GM10248 (cell line): ENCODE measurements around the gene TUBGCP6.

Source experiments
- CTCF ChIA-PET: fragments of 300-600 bp; sonication (Branson Sonifier 250); formaldehyde crosslinking; extraction: SDS; loops from one replicate; lab custom pipeline; 2021; ENCODE audit warnings: antibody characterized with exemption; lab: Yijun Ruan, JAX
- POLR2A ChIA-PET: fragments of 350-650 bp; sonication (Branson Sonifier 250); formaldehyde crosslinking; extraction: SDS; loops from one replicate; lab custom pipeline; 2020; ENCODE audit warnings: antibody characterized with exemption; lab: Yijun Ruan, JAX
- DNase-seq: peaks from one replicate; pipeline ENCODE4 v3.0.0; 2012; ENCODE audit errors: extremely low spot score
- CTCF ChIP-seq: IDR thresholded peaks from 2 replicates; pipeline ENCODE4 v1.5.1; 2012; ENCODE audit warnings: mild to moderate bottlenecking, low read depth; ENCODE audit errors: extremely low read depth, missing control alignments, control extremely low read depth

Gene TUBGCP6

GRCh38 chr22:50199829-50200460 is 44.9 kb downstream of the TUBGCP6 start:
- no peak for DNase-seq
- TF ChIP-seq CTCF, result no peak
- POLR2A ChIA-PET, result interaction anchor here (0.6 kb wide), 1 partner anchor 108 kb away, joined by 4 read pairs; the partner anchor contains the start of gene PLXNB2
- CTCF ChIA-PET, result no interaction called here

DNA sequence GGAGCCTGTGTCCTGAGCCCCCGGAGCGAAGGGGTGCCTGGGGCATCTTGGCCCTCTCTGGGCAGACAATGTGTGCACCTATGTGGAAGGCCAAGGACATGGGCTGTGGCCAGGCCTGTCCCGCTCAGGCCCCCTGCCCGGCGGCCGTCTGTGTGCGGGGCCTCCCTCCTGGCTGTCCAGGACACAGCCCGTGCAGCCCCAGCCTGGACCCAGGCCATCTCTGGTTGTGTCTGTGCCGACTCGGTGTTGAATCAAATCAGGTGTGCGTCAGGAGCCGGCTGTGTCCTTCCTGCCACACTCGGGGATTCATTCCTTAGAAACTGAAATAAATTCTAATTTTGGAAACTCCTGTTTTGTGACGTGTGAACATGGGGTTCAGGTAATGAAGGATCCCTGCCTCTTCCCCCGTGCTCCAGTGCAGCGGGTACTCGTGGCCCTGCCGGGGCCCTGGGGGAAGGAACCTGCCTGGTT is 45.5 kb downstream of the TUBGCP6 start:
- CTCF ChIA-PET, result no interaction called here
- no peak for DNase-seq
- POLR2A ChIA-PET, result no interaction called here

DNA sequence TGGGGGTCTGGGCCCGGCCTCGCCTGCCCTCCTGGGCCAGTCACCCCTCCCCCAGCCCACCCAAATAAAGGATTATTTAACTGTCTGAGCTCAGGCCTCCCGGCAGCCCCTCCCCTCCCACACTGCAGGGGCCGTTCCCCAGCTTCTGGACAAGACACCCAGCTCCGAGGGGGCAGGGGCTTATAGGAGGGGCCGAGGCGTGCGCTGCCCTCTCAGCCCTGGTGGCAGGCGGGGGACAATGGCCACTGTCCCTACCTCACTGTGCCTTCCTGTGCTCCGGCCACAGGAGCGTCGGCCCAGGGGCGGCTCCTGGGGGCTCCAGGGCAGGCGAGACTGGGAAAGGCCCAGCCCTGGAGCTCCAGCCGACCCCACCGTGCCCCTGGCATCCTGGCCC is 46.2 kb downstream of the TUBGCP6 start:
- no peak for DNase-seq
- ChIA-PET POLR2A (interaction anchor here (0.6 to 0.7 kb wide), 2 partner anchors 14 to 355 kb away, joined by 3 to 4 read pairs; no protein-coding TSS in a partner anchor), CTCF (no interaction called here)
- no peak for TF ChIP-seq CTCF

More for the DNA sequence above, 45.5 kb downstream of the TUBGCP6 start:
- TF ChIP-seq CTCF, result no peak

DNA sequence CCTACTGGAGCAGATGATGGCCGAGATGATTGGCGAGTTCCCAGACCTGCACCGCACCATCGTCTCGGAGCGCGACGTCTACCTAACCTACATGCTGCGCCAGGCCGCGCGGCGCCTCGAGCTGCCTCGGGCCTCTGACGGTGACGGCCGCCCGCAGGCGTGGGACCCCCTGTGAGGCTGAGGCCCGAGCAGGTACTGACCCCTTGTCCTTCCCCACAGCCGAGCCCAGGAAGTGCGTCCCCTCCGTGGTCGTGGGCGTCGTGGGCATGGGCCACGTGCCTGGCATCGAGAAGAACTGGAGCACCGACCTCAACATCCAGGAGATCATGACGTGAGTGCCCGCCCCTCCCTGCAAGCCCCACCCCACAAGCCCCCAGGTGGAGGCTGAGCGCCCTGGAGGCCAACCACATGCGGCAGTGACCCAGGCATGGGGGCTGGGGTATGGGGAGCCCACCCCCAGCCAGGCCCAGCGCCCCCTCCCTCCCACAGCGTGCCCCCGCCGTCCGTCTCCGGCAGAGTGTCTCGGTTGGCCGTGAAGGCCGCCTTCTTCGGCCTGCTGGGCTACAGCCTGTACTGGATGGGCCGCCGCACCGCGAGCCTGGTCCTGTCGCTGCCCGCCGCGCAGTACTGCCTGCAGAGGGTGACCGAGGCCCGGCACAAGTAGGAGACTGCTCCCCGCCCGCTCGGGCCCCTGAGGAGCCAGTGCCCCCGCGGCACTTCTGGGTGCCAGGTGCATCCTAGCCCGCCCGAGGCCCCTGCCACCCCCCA is 46.8 kb downstream of the TUBGCP6 start:
- CTCF ChIA-PET, result no interaction called here
- no peak for DNase-seq
- no peak for TF ChIP-seq CTCF
- POLR2A ChIA-PET, result interaction anchor here (0.7 kb wide), 1 partner anchor 356 kb away, joined by 4 read pairs; no protein-coding TSS in a partner anchor

- POLR2A ChIA-PET, result no interaction called here
Observed at GRCh38 chr22:50197000-50197800, 47.6 kb downstream of the TUBGCP6 start.

More at GRCh38 chr22:50197000-50197800, 47.6 kb downstream of the TUBGCP6 start:
- no peak for DNase-seq
- no peak for TF ChIP-seq CTCF
- CTCF ChIA-PET, result interaction anchor here (1.1 kb wide), 1 partner anchor 13 kb away, joined by 3 read pairs; no protein-coding TSS in a partner anchor
